Body of pancreas (tissue), 4 donors: Measurements from ENCODE around the gene TEX29. TPM values are rescaled to one million over a fixed set of nuclear protein-coding genes. Genes with fewer than 3 reads are reported as not detected.

Experiments
- ATAC-seq: fragments of 150-250 bp; one replicate; pipeline ENCODE4 v1.9.1; 2016
- DNase-seq, 4 donors: peaks; one replicate each; pipeline ENCODE4 v3.0.0-alpha.2; 2019
- H3K27ac ChIP-seq, 4 donors: fragments of 200-600 bp; sonication (generic); 1 replicate in 3 of 4; 2 replicates in 1 of 4; pipeline versions ENCODE4 v1.5.1 to v1.6.1; 2016 to 2019; ENCODE audit warnings: mild to moderate bottlenecking in 1 of 4, mixed read lengths in 1 of 4, moderate library complexity in 1 of 4
- H3K27me3 ChIP-seq, 2 donors: fragments of 200-600 bp; sonication (generic); one replicate each; pipeline ENCODE4 v1.6.0; 2016; ENCODE audit warnings: mild to moderate bottlenecking in 1 of 2
- H3K36me3 ChIP-seq, 2 donors: fragments of 200-600 bp; sonication (generic); replicated peaks in 1 of 2; 2 replicates each; pipeline ENCODE4 v1.5.1; 2016; ENCODE audit warnings: low read depth in 2 of 2; ENCODE audit not compliant: insufficient read depth in 1 of 2
- H3K4me1 ChIP-seq: fragments of 200-600 bp; sonication (generic); one replicate; pipeline ENCODE4 v1.6.0; 2016
- H3K4me3 ChIP-seq, 2 donors: fragments of 200-600 bp; sonication (generic); 1 replicate in 1 of 2; 2 replicates in 1 of 2; pipeline ENCODE4 v1.5.1; 2016 to 2019
- H3K9me3 ChIP-seq, 3 donors: fragments of 200-600 bp; sonication (generic); 1 replicate in 2 of 3; 2 replicates in 1 of 3; pipeline ENCODE4 v1.5.1; 2016
- CTCF ChIP-seq, 7 experiments: fragments of 450-650 bp in 4 of 7; fragments of 200-600 bp in 3 of 7; sonication (generic) in 3 of 7; IDR thresholded peaks; one replicate each; pipeline ENCODE4 v1.5.1; 2016 to 2019; ENCODE audit warnings: antibody characterized with exemption in 7 of 7
- POLR2A ChIP-seq, 3 donors: fragments of 450-650 bp; IDR thresholded peaks; one replicate each; pipeline ENCODE4 v1.6.1; 2016; ENCODE audit warnings: antibody characterized with exemption in 3 of 3, mild to moderate bottlenecking in 2 of 3
- WGBS, 2 donors: methylation state at CpG; one replicate each; pipeline ENCODE4 v1.1.5; 2017; 5-methylcytosine and 5-hydroxymethylcytosine counted together
- intact Hi-C: fragments of 100-400 bp; cut with DNase I; formaldehyde crosslinking; loops from one replicate; pipeline ENCODE4 v1.15.1; 2023
- total RNA-seq, 2 donors: library from RNA; depleted of rRNA; stranded (reverse); fragments of >200 nt; gene quantifications; one replicate each; pipeline ENCODE4 v1.1.0, GENCODE V29; 2016

The TEX29 gene
- total RNA-seq, 2 donors from 2014 or later: not detected

- H3K9me3 ChIP-seq: no peaks in the 10 kb centered on the region
- no peaks in the 10 kb centered on the region for H3K36me3 ChIP-seq
- H3K4me1 ChIP-seq: no peaks in the 10 kb centered on the region
- intact Hi-C loops: no loop called here
- DNase-seq (no peak), ATAC-seq (no peak)
- no peaks in the 10 kb centered on the region for H3K27me3 ChIP-seq
- WGBS, 2 donors: 72 to 74% methylated on average over 23 to 24 of the region's 24 CpGs
- no peak overlapping the region for H3K4me3 ChIP-seq
- TF ChIP-seq CTCF (IDR thresholded peaks at IDR 0.05) (no peak), POLR2A (IDR thresholded peaks at IDR 0.05) (no peak)
- H3K27ac ChIP-seq: no peak overlapping the region
Measured at GRCh38 chr13:111387026-111387871, 66.8 kb downstream of the TEX29 start.

- Histone ChIP-seq H3K4me1 (no peaks in the 10 kb centered on the region), H3K36me3 (no peaks in the 10 kb centered on the region), H3K27me3 (no peaks in the 10 kb centered on the region), H3K4me3 (no peak overlapping the region), H3K27ac (no peak overlapping the region), H3K9me3 (no peaks in the 10 kb centered on the region)
- TF ChIP-seq POLR2A (IDR thresholded peaks at IDR 0.05): no peak
- TF ChIP-seq CTCF (IDR thresholded peaks at IDR 0.05): no peak
- ATAC-seq (no peak), DNase-seq (no peak)
- 63% methylated on average over 17 to 18 of the region's 18 CpGs for WGBS, 2 donors
- intact Hi-C loops: no loop called here
Measured at GRCh38 chr13:111387945-111388600, 67.6 kb downstream of the TEX29 start.

GRCh38 chr13:111388851-111389500 is 68.5 kb downstream of the TEX29 start:
- no peak overlapping the region for H3K27ac ChIP-seq
- intact Hi-C loops: no loop called here
- ATAC-seq (no peak), DNase-seq (no peak)
- no peaks in the 10 kb centered on the region for H3K4me1 ChIP-seq
- TF ChIP-seq POLR2A (IDR thresholded peaks at IDR 0.05): no peak
- TF ChIP-seq CTCF (IDR thresholded peaks at IDR 0.05): no peak
- 66 to 78% methylated on average over 13 to 19 of the region's 19 CpGs for WGBS, 2 donors
- no peaks in the 10 kb centered on the region for H3K9me3 ChIP-seq
- no peaks in the 10 kb centered on the region for H3K36me3 ChIP-seq
- no peaks in the 10 kb centered on the region for H3K27me3 ChIP-seq
- H3K4me3 ChIP-seq: no peak overlapping the region

GRCh38 chr13:111389621-111390521 is 69.4 kb downstream of the TEX29 start:
- Histone ChIP-seq H3K36me3 (no peaks in the 10 kb centered on the region), H3K9me3 (no peaks in the 10 kb centered on the region), H3K27me3 (no peaks in the 10 kb centered on the region), H3K4me1 (no peaks in the 10 kb centered on the region), H3K27ac (no peak overlapping the region), H3K4me3 (no peak overlapping the region)
- 55 to 64% methylated on average over 18 to 21 of the region's 21 CpGs for WGBS, 2 donors
- intact Hi-C loops: no loop called here
- no peak for DNase-seq
- TF ChIP-seq CTCF (IDR thresholded peaks at IDR 0.05) (no peak), POLR2A (IDR thresholded peaks at IDR 0.05) (no peak)
- ATAC-seq: no peak
